Measurements from ENCODE around the gene IDH3A.

IDH3A gene

GRCh38 chr15:78210349-78210717, 61.2 kb downstream of the IDH3A start:
- no peak overlapping the region for H3K4me3 ChIP-seq (ENCODE audit: control insufficient read depth, low read depth, low read length)
- no peak for DNase-seq (ENCODE audit: low read depth)
- TF ChIP-seq CTCF (conservative IDR thresholded peaks at IDR 0.05; ENCODE audit: control insufficient read depth, insufficient read depth, low read depth, low read length) = no peak

- no peak for TF ChIP-seq CTCF (conservative IDR thresholded peaks at IDR 0.05; ENCODE audit: control insufficient read depth, insufficient read depth, low read depth, low read length)
- H3K4me3 ChIP-seq (ENCODE audit: control insufficient read depth, low read depth, low read length) = no peak overlapping the region
- DNase-seq (ENCODE audit: low read depth) = no peak
These were observed 62.2 kb downstream of the IDH3A start for GRCh38 chr15:78211189-78211921.

GRCh38 chr15:78212008-78212407, 62.8 kb downstream of the IDH3A start:
- H3K4me3 ChIP-seq (ENCODE audit: control insufficient read depth, low read depth, low read length) = no peak overlapping the region
- DNase-seq (ENCODE audit: low read depth) = no peak
- no peak for TF ChIP-seq CTCF (conservative IDR thresholded peaks at IDR 0.05; ENCODE audit: control insufficient read depth, insufficient read depth, low read depth, low read length)

- TF ChIP-seq CTCF (conservative IDR thresholded peaks at IDR 0.05; ENCODE audit: control insufficient read depth, insufficient read depth, low read depth, low read length) = no peak
- H3K4me3 ChIP-seq (ENCODE audit: control insufficient read depth, low read depth, low read length) = no peak overlapping the region
These were observed 63.6 kb downstream of the IDH3A start for GRCh38 chr15:78212546-78213424.

GRCh38 chr15:78213425-78213750, 64.2 kb downstream of the IDH3A start:
- TF ChIP-seq CTCF (conservative IDR thresholded peaks at IDR 0.05; ENCODE audit: control insufficient read depth, insufficient read depth, low read depth, low read length) = no peak
- no peak for DNase-seq (ENCODE audit: low read depth)

More at GRCh38 chr15:78212546-78213424, 63.6 kb downstream of the IDH3A start:
- peak; percentile 69 for DNase-seq (ENCODE audit: low read depth)

GRCh38 chr15:78213956-78214355, 64.8 kb downstream of the IDH3A start:
- no peak for DNase-seq (ENCODE audit: low read depth)
- no peak overlapping the region for H3K4me3 ChIP-seq (ENCODE audit: control insufficient read depth, low read depth, low read length)
- TF ChIP-seq CTCF (conservative IDR thresholded peaks at IDR 0.05; ENCODE audit: control insufficient read depth, insufficient read depth, low read depth, low read length) = no peak

More at GRCh38 chr15:78213425-78213750, 64.2 kb downstream of the IDH3A start:
- no peak overlapping the region for H3K4me3 ChIP-seq (ENCODE audit: control insufficient read depth, low read depth, low read length)

Data from fibroblast of mammary gland (primary cell).